GM12874 (cell line): Measurements from ENCODE around the gene FUCA2.

Source experiments
- CTCF ChIP-seq: IDR thresholded peaks from 2 replicates; pipeline ENCODE4 v1.5.1; 2011; ENCODE audit warnings: low read depth, mild to moderate bottlenecking, control low read depth, low read length, moderate library complexity; ENCODE audit not compliant: insufficient read depth

FUCA2 gene

DNA sequence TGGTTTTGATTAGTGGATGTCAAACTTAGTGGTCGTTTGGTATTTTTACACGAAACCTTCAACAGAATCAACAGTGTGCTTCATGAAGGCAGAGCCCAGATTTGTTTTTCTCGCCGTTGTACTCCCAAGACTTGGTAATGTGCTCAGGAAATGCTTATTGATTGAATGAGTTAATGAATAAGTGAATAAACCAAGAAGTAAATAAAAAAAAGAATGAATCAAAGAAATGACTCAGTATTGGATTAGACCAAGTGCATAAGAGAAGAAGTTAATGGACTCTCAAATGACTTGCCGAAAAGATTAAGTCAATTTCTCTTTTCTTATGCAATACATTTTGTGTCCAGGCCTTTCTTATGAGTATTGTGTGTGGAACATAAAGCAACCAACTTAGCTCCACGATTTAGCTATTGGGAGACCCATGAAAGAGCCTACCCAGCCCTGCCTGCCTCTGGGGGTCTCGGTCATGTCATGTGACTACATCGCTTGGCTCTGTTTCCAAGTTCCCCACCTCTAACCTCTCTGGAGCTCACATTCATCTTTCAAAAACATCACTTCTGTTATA, 10.6 kb upstream of the FUCA2 start:
- no peak for TF ChIP-seq CTCF

GRCh38 chr6:143517447-143517773, 5.9 kb upstream of the FUCA2 start:
- TF ChIP-seq CTCF, result no peak

GRCh38 chr6:143516690-143517446, 5.3 kb upstream of the FUCA2 start:
- TF ChIP-seq CTCF, result no peak

GRCh38 chr6:143515766-143516355, 4.3 kb upstream of the FUCA2 start:
- TF ChIP-seq CTCF, result no peak

DNA sequence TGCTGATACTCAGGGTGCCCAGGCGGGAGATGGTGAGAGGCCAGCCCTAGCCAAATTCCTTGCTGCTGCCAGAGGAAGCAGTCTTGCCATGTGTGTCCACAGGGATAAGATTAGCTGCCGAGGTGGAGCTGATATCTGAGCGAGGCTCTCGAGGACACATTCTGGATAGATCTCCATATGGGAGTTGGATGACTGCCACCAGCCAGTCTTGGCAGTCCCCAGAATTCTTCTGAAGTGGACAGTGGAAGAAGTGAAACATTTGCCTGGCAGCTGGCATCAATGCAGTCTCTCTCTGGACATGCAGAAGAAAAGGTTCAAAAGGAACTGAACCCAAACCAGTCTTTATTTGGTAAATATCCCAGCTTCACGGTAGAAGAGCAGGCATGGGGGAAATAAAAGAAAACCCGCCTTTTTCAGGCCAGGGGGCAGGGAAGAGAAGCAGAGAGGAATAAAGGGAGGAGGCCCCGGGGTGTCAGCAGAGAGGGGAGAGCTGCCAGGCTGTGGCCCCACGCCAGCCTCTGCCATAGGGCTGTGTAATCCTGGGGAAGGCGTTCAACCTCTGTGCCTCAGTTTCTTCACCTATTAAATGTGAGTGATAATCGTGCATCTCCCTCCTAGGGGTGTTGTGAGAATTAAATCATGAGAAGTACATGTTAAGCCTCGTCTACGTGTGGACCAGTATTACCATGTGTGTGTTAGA, 3.7 kb upstream of the FUCA2 start:
- TF ChIP-seq CTCF, result no peak

DNA sequence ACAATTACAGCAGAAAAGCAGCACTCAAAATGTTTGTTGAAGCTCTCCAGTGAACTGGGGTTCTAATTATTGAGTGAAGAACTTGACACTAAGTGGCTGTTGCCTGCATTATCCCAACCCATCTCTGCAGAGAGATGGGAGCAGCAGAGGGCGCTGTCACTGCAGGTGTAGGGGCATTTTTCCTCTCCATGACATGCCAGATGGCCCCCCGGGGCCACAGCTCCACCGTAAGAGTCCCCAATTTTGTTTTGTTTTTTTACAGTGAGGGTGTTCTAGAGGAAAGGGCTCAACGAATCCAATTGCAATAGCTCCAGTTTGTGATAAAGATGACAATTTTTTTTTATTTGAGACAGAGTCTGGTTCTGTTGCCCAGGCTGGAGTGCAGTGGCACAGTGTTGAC, 1.9 kb upstream of the FUCA2 start:
- TF ChIP-seq CTCF, result peak; percentile 68

DNA sequence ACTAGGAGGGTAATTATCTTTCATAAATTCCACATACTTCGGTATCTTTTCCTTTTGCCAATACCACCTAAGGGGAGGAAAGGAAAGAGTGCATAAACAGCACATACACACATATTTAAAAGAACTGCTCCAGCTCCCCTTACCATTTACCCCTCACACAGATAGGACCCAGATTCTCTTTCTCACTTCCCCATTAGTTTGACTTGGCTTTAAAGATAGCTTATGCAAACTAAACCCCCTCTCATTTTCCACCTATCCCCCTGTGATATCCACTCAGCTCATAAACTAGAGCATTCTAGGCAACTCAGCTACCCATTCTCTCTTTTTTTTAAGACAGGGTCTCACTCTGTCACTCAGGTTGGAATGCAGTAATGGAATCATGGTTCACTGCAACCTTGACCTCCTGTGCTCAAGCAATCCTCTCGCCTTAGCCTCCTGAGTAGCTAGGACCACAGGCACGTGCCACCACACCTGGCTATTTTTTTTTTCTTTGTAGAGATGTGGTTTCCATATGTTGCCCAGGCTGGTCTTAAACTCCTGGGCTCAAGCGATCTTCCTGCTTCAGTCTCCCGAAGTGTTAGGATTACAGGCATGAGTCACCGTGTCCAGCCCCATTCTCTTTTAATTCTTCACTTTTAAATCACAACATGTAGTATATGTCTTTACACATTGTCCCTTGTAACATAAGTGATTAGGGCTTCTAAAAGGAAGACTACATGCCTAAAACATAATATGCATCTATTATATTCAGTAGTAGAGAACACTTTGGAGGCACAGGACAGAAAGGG, 4.0 kb downstream of the FUCA2 start:
- TF ChIP-seq CTCF, result no peak
